Measurements from ENCODE around the gene OR10G4.
"Not testable (repeated sequence)": the region's sequence is repeated elsewhere in the genome, so short reads cannot be mapped to it uniquely, and the experiment has no call there.

Gene OR10G4, protein sequence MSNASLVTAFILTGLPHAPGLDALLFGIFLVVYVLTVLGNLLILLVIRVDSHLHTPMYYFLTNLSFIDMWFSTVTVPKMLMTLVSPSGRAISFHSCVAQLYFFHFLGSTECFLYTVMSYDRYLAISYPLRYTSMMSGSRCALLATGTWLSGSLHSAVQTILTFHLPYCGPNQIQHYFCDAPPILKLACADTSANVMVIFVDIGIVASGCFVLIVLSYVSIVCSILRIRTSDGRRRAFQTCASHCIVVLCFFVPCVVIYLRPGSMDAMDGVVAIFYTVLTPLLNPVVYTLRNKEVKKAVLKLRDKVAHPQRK

DNA sequence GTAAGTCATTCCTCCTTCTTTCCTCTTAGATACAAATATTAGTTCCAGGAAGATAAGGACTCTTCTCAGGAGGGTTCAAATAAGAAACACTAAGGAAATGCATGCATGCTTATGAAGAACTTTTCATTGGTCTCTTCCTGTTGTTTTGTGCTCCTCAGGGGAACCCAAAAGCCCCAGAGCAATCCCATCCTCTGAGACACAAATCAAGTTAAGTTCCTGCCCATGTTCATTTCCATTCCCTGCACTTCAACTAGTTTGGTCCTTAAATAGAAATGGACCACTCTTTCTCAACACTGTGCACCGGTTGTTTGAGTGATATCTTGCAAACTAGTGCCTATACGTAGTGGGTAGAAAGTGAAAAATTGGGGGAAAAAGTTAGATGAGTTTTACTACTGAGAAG lies at the start of gene OR10G4:
TSS of gene OR10G4 (plus strand) at position 301 of the 400 bp plus-strand sequence. CDS start 2,578 bp downstream, outside the sequence.
- no peak for DNase-seq

- DNase-seq = no peak
Observed at GRCh38 chr11:123973816-123974215, 39.0 kb upstream of the OR10G4 start.

- DNase-seq = no peak
Observed at GRCh38 chr11:123976770-123977560, 35.8 kb upstream of the OR10G4 start.

GRCh38 chr11:123977731-123978347 lies 35.0 kb upstream of the OR10G4 start, which contains the start of gene OR10S1:
TSS of gene OR10S1 (minus strand) at chr11:123977781. CDS start at chr11:123977664, 117 bp downstream.
- no peak for DNase-seq

GRCh38 chr11:123979311-123979710 lies 33.5 kb upstream of the OR10G4 start:
- no peak for DNase-seq

DNA sequence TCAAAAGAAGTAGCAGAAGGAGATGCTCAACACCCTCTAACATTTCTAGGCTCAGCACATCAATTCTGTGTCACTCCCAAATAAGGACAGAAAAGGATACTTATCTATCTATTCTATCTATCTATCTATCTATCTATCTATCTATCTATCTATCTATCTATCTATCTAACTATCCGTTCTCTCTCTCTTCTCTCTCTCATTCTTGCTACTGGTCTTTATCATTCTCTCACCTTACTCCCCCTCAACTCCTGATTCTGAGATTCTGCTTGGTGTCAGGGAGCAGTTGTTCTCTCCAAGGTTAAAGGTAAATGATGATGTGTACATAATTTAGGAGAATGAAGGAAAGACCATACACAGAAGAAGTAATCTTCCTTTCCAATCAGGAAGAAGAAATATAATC lies 17.7 kb upstream of the OR10G4 start, which contains the start of gene OR10G6:
TSS of gene OR10G6 (minus strand) at position 43 of the 400 bp plus-strand sequence. CDS start at position 43, 0 bp downstream.
- DNase-seq = no peak

GRCh38 chr11:124015837-124016236 lies 3.0 kb downstream of the OR10G4 start:
- not testable (repeated sequence) for DNase-seq

DNA sequence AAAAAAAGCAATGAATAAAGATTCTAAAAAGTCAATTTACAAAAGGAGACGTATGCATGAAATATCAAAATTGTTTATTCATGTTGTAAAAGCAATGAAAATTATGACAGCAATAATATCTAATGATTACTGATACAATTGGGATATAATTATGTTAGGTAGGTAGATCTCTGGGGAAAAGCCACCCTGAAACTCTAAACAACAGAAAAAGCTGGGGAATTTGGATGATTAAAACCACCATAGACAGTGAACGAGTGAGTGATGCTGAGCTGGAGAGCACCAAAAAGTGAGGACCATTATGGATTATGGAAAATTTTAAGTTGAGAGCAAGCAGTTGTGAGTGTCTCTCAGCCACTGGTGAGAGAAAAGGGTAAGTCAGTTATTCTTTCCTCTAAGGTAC lies 13.7 kb downstream of the OR10G4 start, which contains the start of gene OR10G8:
TSS of gene OR10G8 (plus strand) at position 301 of the 400 bp plus-strand sequence. CDS start 2,825 bp downstream, outside the sequence.
- DNase-seq = no peak

DNA sequence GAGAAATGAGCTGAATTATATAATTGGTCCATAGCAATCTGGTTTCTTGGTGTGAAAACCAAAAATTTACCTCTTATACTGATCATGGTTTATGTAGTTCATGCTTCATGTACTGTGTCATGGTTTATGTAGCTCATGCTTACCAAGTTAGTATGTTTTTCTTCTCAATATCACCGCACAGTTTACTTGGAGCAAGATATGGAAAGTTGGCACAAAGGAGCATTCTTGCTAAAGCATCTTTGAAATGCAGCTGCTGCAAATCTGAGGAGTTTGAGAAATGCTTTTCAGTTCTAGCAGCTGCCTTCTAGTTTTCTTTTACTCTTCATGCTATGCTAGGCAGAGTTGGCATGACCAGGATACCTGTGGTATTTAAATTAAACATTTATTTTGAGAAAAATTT lies 23.9 kb downstream of the OR10G4 start:
- DNase-seq = no peak

DNA sequence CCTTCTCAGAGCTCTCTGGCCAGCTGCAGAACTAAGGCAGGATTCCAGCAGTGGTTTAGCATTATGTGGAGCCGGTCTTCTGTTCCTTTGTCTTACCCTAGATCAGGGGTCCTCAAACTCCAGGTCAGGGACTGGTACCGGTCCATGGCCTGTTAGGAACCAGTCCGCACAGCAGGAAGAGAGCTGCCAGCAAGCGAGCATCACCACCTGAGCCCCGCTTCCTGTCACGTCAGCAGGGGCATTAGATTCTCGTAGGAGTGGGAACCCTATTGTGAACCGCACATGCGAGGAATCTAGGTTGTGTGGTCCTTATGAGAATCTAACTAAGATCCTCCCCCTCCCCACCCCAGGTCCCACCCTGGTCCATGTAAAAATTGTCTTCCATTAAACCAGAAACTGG lies 26.8 kb downstream of the OR10G4 start:
- DNase-seq = no peak

DNA sequence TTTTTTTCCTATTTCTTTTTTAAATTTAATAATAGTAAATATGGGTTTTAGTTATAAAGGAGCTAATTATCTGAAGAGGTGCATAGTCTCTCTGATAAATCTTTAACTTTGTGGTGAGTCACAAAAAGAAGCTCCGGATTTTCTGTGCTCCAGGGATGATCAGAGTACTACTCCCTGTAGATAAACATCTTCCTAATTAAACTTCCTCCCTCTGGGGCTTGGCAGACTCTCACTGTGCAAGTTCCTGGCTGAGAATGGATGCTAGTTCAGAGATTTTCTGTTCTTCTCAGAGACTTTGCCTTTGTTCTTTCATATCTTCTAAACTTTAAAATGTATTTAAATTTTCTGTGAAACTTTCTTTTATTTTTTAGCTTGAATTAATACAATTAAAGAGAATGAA lies 28.5 kb downstream of the OR10G4 start, which contains the start of gene OR10G7:
TSS of gene OR10G7 (minus strand) at position 72 of the 400 bp plus-strand sequence. CDS start 2,324 bp downstream, outside the sequence.
- DNase-seq = no peak

DNA sequence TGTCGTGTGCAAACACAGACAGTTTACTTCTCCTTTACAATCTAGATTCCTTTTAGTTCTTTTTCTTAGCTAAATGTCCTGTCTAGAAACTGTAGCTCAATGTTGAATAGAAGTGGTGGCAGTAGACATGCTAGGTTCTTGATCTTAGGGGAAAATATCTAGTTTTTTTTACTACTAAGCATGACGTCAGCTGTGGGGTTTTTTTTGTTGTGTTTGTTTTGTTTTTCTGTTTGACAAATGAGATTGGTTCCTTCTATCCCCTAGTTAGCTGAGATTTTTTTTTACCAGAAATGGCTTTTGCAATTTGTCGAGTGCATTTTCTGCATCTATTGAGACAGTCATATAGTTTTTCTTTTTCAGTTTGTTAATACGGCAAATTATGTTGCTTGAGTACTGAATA lies 30.6 kb downstream of the OR10G4 start:
- no peak for DNase-seq

GRCh38 chr11:124050748-124051147 lies 38.0 kb downstream of the OR10G4 start:
- DNase-seq = no peak

DNA sequence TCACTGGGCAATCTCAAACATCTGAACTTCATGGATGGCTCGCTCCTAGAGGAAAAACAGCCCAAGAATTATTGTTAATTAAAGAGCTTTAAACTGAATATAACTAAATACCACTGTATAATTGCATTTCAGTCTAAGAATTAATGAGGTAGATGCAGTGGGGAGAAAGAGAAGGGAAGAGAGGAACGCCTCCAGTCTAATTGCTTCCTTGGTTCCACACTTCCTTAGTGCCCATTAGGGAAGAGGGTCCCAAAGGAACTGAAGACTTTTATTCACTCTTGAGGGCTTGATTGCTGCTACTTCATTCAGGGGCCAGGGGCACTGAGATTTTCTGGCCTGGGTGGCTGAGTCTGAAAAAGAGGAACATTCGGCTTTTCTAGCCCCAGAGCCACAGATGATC lies 40.2 kb downstream of the OR10G4 start:
- DNase-seq = no peak

Measured in NCI-H510A treated with DMSO at 0.1 percent for 48 hours (cell line).